ENCODE data around the gene PDPK1. TPM values are rescaled to one million over a fixed set of nuclear protein-coding genes. Genes with fewer than 3 reads are reported as not detected.

The PDPK1 gene
- total and polyA plus RNA-seq, 5 donors, result 18.0 to 44.9 (median 36.5) TPM

DNA sequence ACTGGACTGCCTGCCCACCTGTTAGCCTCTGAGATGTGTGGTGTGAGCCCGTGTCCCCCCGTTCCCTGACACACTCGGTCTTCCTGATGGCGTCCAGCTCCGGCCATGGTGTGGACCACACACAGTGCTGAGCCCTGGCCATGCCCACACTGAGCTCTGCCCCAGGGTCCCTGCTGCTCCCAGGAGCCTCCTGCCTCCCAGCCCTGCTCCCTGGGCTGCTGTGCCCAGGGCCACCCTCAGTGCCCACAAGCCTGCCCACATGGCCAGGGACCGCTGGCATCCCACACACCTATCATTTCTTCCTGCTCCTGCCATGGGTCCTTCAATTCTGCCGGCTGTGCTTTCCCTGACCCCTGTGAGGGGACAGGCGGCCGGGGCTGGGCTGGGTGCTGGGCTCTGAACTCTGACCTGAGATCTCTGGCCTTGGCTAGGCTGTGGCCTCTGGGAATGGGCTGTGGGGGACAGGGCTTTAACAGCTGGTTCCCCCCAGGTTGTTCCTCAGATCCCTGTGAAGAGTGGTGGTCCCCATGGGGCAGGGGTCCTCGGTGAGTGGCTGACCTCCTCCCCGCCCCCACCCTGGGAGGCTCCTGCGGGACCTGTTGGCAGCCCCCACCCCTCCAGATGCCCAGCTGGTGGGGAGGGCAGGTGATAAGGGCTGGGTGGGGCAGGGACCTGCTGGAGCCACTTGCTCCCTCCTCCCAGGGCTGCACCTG is 10.6 kb upstream of the PDPK1 start:
- WGBS, result 91% methylated on average over 12 of the region's 12 CpGs
- Histone ChIP-seq H3K27me3 (ENCODE audit: control insufficient read depth, insufficient read depth) (no peaks in the 10 kb centered on the region), H3K4me1 (ENCODE audit: control insufficient read depth, insufficient read depth, low read length) (no peaks in the 10 kb centered on the region), H3K27ac (ENCODE audit: low read length) (no peak overlapping the region), H3K4me3 (ENCODE audit: low read length) (no peak overlapping the region), H3K9me3 (ENCODE audit: control insufficient read depth, low read length) (no peaks in the 10 kb centered on the region)
- DNase-seq (peak in 2 of 3 donors; percentile 51 to 55), ATAC-seq (no peak)
- intact Hi-C loops (cut with DNase I), result no loop called here

DNA sequence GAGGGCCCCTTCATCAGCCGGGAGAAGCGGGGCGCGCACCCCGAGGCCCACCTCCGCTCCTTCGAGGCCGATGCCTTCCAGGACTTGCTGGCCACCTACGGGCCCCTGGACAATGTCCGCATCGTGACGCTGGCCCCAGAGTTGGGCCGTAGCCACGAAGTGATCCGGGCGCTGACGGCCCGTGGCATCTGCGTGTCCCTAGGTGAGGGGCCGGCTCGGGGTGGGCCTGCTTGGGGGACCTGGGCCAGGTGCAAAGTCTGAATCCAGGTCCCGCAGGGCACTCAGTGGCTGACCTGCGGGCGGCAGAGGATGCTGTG is 10.1 kb upstream of the PDPK1 start:
- Histone ChIP-seq H3K27me3 (ENCODE audit: control insufficient read depth, insufficient read depth) (no peaks in the 10 kb centered on the region), H3K27ac (ENCODE audit: low read length) (no peak overlapping the region), H3K4me3 (ENCODE audit: low read length) (no peak overlapping the region), H3K4me1 (ENCODE audit: control insufficient read depth, insufficient read depth, low read length) (no peaks in the 10 kb centered on the region), H3K9me3 (ENCODE audit: control insufficient read depth, low read length) (no peaks in the 10 kb centered on the region)
- ATAC-seq (no peak), DNase-seq (peak in 2 of 3 donors; percentile 48 to 71)
- WGBS, result 96% methylated on average over 24 of the region's 24 CpGs
- intact Hi-C loops (cut with DNase I), result no loop called here

DNA sequence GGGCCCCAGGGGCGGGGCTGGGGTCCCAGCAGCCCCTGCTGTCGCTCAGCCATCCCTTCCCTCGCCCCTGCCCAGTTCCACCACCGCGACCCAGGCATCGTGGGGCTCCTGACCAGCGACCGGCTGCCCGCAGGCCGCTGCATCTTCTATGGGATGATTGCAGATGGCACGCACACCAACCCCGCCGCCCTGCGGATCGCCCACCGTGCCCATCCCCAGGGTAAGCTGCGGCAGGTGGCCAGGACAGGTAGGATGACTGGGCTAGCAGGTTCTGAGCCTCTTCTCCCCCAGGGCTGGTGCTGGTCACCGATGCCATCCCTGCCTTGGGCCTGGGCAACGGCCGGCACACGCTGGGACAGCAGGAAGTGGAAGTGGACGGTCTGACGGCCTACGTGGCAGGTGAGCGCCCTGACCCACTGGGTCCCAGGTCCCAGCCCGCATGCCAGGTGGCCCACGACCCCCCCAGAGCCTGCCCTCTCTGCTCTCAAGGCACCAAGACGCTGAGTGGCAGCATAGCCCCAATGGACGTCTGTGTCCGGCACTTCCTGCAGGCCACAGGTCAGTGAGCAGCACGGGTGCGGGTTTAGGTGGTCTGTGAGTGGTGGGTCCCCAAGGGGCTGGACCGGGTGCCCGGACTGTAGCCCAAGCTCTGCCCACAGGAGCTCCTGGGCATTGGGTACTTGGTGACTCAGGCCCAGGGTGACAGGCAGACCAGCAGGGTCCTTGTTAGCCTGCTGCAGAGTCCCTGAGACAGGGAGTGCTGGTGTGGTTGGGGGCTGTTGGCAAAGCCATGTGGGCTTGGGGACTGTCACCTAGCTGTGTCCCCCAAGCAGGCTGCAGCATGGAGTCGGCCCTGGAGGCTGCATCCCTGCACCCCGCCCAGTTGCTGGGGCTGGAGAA is 9.4 kb upstream of the PDPK1 start:
- intact Hi-C loops (cut with DNase I), result no loop called here
- ATAC-seq, result no peak

DNA sequence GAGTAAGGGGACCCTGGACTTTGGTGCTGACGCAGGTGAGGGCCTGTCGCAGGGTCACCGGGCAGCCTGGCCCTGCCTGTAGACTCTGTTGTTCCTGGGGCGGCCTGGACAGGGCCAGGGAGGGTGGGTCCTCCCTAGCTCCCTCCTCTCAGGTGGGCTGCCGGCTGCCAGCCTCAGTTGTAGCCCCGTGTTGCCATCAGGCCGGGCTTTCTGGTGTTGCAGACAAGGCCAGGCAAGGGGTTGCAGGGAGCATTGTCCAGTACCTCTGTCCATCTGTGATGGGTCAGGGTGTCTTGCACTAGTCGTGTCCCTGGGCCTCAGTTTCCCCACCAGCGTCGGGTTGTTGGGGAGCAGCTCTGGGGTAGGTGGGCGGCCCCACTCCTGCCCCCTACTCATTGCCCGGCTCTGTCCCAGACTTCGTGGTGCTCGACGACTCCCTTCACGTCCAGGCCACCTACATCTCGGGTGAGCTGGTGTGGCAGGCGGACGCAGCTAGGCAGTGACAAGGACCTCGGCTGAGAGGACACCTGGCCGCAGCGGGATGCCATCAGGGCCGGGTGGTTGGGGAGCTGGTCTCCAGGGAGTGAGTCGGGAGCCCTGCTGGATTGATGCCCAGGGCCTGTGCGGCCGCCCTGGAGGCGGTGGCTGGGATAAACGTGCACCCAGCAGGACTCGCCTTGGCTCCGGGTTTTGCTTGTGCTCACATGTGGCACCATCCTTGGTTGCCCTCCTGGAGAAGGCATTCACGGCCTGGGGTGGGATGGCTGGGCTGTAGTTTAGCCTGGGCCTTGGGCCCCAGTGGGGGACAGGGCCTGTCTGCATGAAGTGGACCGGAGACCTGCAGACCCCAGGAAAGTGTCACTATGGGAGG is 8.5 kb upstream of the PDPK1 start:
- no peak overlapping the region for H3K27ac ChIP-seq (ENCODE audit: low read length)
- ATAC-seq (no peak), DNase-seq (peak in 2 of 3 donors; percentile 56 to 58)
- H3K9me3 ChIP-seq (ENCODE audit: control insufficient read depth, low read length), result no peaks in the 10 kb centered on the region
- no peaks in the 10 kb centered on the region for H3K4me1 ChIP-seq (ENCODE audit: control insufficient read depth, insufficient read depth, low read length)
- no peak overlapping the region for H3K4me3 ChIP-seq (ENCODE audit: low read length)
- H3K27me3 ChIP-seq (ENCODE audit: control insufficient read depth, insufficient read depth), result no peaks in the 10 kb centered on the region
- intact Hi-C loops (cut with DNase I), result no loop called here
- 87% methylated on average over 32 of the region's 32 CpGs for WGBS

More for the DNA sequence above, 9.4 kb upstream of the PDPK1 start:
- no peak overlapping the region for H3K27ac ChIP-seq (ENCODE audit: low read length)
- H3K9me3 ChIP-seq (ENCODE audit: control insufficient read depth, low read length), result no peaks in the 10 kb centered on the region
- WGBS, result 94% methylated on average over 36 of the region's 36 CpGs
- H3K4me1 ChIP-seq (ENCODE audit: control insufficient read depth, insufficient read depth, low read length), result no peaks in the 10 kb centered on the region
- no peaks in the 10 kb centered on the region for H3K27me3 ChIP-seq (ENCODE audit: control insufficient read depth, insufficient read depth)
- H3K4me3 ChIP-seq (ENCODE audit: low read length), result no peak overlapping the region
- DNase-seq, result peak in 2 of 3 donors; percentile 58 to 63

DNA sequence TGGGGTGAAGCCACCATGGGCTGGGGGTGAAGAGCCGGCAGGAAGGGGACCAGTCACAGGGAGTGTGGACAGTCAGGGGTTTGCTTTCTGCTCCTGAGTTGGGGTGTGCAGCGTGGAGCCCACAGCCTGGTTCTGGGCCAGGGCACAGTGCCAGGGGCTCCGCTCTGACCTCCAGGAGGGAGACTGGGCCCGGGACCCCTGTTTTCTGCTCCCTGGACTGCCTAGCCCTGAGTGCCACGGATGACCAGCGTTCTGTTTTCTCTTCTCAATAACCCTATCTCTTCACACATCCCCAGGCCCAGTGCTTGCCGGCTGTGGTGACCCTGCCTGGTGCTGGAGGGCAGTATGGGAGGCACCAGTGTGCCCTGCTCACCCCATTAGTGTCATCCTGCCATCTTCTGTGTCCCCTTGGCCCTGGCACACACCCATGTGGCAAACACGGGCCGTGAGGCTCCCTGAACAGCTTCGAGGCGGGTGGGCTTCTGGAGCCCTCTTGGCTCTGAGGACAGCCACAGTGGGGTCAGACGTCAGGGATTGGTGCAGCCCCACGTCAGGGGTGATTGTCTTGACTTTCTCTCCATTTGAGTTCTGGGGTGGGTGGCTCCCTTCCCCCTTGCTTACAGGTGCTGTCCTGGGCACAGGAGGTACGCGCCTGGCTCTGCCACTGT is 7.7 kb upstream of the PDPK1 start:
- Histone ChIP-seq H3K4me1 (ENCODE audit: control insufficient read depth, insufficient read depth, low read length) (no peaks in the 10 kb centered on the region), H3K27me3 (ENCODE audit: control insufficient read depth, insufficient read depth) (no peaks in the 10 kb centered on the region), H3K9me3 (ENCODE audit: control insufficient read depth, low read length) (no peaks in the 10 kb centered on the region), H3K4me3 (ENCODE audit: low read length) (no peak overlapping the region), H3K27ac (ENCODE audit: low read length) (no peak overlapping the region)
- 83% methylated on average over 15 of the region's 15 CpGs for WGBS
- DNase-seq (peak in 2 of 3 donors; percentile 64 to 66), ATAC-seq (no peak)
- intact Hi-C loops (cut with DNase I), result no loop called here

DNA sequence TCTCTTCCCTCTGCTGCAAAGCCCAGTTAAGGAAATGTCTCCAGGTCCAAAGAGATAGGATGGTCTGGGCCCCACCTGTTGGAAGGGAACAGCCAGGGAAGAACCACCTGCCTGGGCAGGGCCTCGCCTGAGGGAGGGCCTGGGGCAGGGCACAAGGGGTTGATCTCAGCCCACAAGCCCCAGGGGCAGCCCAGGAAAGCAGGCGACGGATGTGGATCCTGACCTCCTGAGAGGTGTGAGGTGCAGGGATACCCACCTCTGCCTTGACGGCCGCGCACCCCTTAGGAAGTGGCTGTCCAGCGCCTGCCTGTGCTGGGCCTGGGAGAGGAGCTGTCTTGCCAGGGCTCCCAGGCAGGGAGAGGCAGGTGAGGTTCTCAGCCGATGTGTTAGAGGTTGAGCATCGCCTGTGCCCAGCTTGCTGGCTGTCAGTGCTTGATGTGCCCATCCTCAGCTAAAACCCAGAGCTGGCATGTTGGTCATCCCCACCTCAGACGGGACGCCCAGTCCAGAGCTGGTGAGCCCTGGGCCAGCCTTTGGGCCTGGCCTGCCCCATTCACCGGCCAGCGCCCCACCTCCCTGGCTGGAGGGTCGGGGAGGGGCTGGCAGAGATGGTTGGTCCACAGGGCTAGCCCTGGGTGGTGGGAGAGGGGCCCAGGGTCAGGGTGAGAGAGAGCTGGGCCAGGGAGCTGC is 7.0 kb upstream of the PDPK1 start:
- Histone ChIP-seq H3K4me1 (ENCODE audit: control insufficient read depth, insufficient read depth, low read length) (no peaks in the 10 kb centered on the region), H3K27ac (ENCODE audit: low read length) (no peak overlapping the region), H3K4me3 (ENCODE audit: low read length) (no peak overlapping the region), H3K27me3 (ENCODE audit: control insufficient read depth, insufficient read depth) (no peaks in the 10 kb centered on the region), H3K9me3 (ENCODE audit: control insufficient read depth, low read length) (no peaks in the 10 kb centered on the region)
- 85% methylated on average over 14 of the region's 14 CpGs for WGBS
- intact Hi-C loops (cut with DNase I), result no loop called here
- DNase-seq (peak in 1 of 3 donors; percentile 73), ATAC-seq (peak in 1 of 2 donors; percentile 2)

DNA sequence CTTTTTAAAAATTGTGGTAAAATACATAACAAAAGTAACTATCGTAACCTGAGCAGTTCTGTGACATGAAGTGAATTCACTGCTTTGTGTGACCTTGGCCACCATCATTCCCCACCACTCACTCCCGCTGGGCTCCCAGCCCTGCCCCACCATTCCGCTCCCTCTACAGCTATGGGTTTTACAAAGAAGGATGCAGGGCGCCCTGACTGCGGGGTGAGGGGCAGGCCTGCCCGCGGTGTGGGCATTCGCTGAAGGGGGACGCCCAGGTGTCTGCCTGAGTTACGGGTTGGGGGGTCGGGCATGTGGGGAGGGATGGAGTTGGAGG is 6.5 kb upstream of the PDPK1 start, which contains the start of gene CEMP1:
Gene CEMP1, minus strand, starts transcription at position 38 of the 325 bp plus-strand sequence. CDS start 335 bp downstream, outside the sequence.
- intact Hi-C loops (cut with DNase I), result no loop called here

DNA sequence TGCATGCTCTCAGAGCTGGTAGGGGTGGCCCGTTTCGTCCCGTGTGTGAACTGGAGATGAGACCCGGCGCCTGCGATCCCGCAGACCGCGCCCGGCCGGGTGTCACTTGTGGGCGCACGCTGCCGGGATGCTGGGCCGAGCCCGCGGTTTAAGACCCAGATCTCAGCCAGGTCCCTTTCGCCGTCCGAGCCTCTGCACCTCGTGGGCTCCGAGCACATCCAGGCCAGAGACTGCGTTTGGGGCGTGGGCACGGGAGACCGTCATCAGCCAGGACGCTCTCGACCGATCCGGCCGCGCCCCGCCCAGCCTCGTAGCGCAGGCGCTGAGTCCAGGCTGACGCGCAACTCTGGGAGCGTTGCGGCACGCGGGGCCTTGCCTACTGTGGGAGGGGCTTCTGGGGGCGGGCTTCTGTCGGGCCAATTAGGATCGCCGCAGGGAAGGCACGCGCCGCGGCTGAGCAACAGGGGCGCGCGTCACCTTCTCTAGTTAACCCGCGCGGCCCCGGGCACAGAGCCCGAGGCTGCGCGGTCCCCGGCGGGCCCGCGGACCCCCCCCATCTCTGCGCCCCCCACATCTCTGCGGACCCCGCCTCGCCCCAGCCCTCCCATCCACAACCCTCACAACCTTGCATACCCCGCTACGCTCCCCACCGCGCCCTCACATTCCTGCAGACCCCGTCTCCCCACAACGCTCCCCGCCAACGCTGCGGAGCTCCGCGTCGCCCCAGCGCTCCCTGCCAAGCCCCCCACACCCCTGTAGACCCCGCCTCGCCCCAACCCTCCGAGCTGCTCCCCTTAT is 5.9 kb upstream of the PDPK1 start:
- WGBS, result under 1% methylated on average over 84 of the region's 84 CpGs
- Histone ChIP-seq H3K4me1 (ENCODE audit: control insufficient read depth, insufficient read depth, low read length) (no peaks in the 10 kb centered on the region), H3K9me3 (ENCODE audit: control insufficient read depth, low read length) (no peaks in the 10 kb centered on the region), H3K27ac (ENCODE audit: low read length) (peak overlapping the region; percentile 85), H3K27me3 (ENCODE audit: control insufficient read depth, insufficient read depth) (no peaks in the 10 kb centered on the region), H3K4me3 (ENCODE audit: low read length) (peak overlapping the region; percentile 59)
- intact Hi-C loops (cut with DNase I), result no loop called here
- peak; percentile 94 to 95 for ATAC-seq
- DNase-seq, result peak; percentile 99 to 100 (median 100)

More for the DNA sequence above, 6.5 kb upstream of the PDPK1 start, which contains the start of gene CEMP1:
- H3K4me1 ChIP-seq (ENCODE audit: control insufficient read depth, insufficient read depth, low read length), result no peaks in the 10 kb centered on the region
- H3K27me3 ChIP-seq (ENCODE audit: control insufficient read depth, insufficient read depth), result no peaks in the 10 kb centered on the region
- no peaks in the 10 kb centered on the region for H3K9me3 ChIP-seq (ENCODE audit: control insufficient read depth, low read length)
- H3K27ac ChIP-seq (ENCODE audit: low read length), result peak within 1 kb of the TSS; percentile 85
- 13% methylated on average over 11 of the region's 11 CpGs for WGBS
- DNase-seq (no peak), ATAC-seq (peak in 1 of 2 donors; percentile 3)
- H3K4me3 ChIP-seq (ENCODE audit: low read length), result peak within 1 kb of the TSS; percentile 59

DNA sequence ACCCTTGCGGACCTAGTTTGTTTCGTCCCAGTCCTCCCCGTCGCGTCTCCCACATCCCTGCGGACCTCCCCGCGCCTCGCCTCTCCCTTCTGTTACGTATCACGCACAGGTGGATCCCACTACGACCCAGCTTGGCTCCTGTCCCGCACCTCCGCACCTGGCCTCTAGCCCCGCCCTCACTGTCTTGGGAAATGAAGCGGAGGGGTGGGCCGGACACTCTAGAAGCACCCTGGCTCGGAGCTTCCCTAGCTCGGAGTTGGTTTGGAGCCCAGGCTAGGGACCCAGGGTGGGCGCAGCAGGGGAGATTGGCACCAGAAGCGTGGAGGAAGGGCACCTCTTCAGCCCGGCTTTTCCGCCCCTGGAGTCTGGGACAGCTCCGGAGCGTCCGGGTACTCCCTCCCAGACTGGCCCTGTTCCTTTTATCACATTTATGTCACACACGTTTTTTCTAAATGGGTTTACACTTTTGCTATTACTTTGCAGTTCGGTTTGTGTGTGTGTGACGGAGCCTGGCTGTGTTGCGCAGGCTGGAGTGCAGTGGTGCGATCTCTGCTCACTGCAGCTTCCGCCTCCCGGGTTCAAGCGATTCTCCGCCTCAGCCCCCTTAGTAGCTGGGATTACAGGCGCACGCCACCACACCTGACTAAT is 5.2 kb upstream of the PDPK1 start:
- peak overlapping the region; percentile 85 for H3K27ac ChIP-seq (ENCODE audit: low read length)
- intact Hi-C loops (cut with DNase I), result no loop called here
- no peaks in the 10 kb centered on the region for H3K9me3 ChIP-seq (ENCODE audit: control insufficient read depth, low read length)
- WGBS, result under 1% methylated on average over 37 of the region's 37 CpGs
- H3K4me1 ChIP-seq (ENCODE audit: control insufficient read depth, insufficient read depth, low read length), result no peaks in the 10 kb centered on the region
- DNase-seq (peak; percentile 57 to 83 (median 82)), ATAC-seq (peak; percentile 6 to 9)
- no peaks in the 10 kb centered on the region for H3K27me3 ChIP-seq (ENCODE audit: control insufficient read depth, insufficient read depth)
- peak overlapping the region; percentile 59 for H3K4me3 ChIP-seq (ENCODE audit: low read length)

Measured in right cardiac atrium (tissue), 5 donors.